ENCODE measurements around the gene PPP1R36. TPM values are rescaled to one million over a fixed set of nuclear protein-coding genes. Genes with fewer than 3 reads are reported as not detected.

PPP1R36 gene
- total RNA-seq, 1 experiment from 2014 or later: 0.50 TPM

- Histone ChIP-seq H2AK5ac (ENCODE audit: insufficient read length, low read length) (no peak overlapping the region), H3K4me1 (ENCODE audit: insufficient read depth, low read length) (no peaks in the 10 kb centered on the region), H4K8ac (replicated peaks; ENCODE audit: insufficient read length, low read depth, low read length) (no peak overlapping the region), H3K23me2 (ENCODE audit: insufficient read length, low read depth, low read length, poor library complexity, severe bottlenecking) (peaks cover 6% of the 10 kb centered on the region), H2BK15ac (ENCODE audit: low read depth, low read length) (no peak overlapping the region), H3T11ph (ENCODE audit: low read length) (no peak overlapping the region), H3K9ac (ENCODE audit: extremely low read depth, insufficient read length, low read length) (no peak overlapping the region), H3K4me2 (ENCODE audit: insufficient read depth, insufficient read length, low read length) (peak overlapping the region; percentile 66), H2BK5ac (ENCODE audit: insufficient read length, low read length) (no peak overlapping the region), H3K4ac (ENCODE audit: low read depth, low read length) (no peak overlapping the region), H2BK12ac (ENCODE audit: insufficient read length, low read depth, low read length) (no peak overlapping the region), H3K56ac (ENCODE audit: insufficient read length, low read depth, low read length) (no peak overlapping the region), H3K27me3 (ENCODE audit: insufficient read depth, low read length) (no peaks in the 10 kb centered on the region), H3K14ac (ENCODE audit: insufficient read depth, low read length) (no peak overlapping the region), H2BK120ac (ENCODE audit: low read depth, low read length, poor library complexity, severe bottlenecking) (no peak overlapping the region), H3K9me3 (ENCODE audit: control insufficient read depth, low read depth, low read length) (no peaks in the 10 kb centered on the region), H3K79me1 (ENCODE audit: insufficient read depth, low read depth, low read length, poor library complexity, severe bottlenecking) (no peaks in the 10 kb centered on the region), H4K5ac (ENCODE audit: insufficient read length, low read depth, low read length) (no peak overlapping the region), H3K79me2 (ENCODE audit: insufficient read depth, low read length) (no peaks in the 10 kb centered on the region), H3K18ac (ENCODE audit: insufficient read length, low read depth, low read length) (no peak overlapping the region), H3K27ac (ENCODE audit: insufficient read length, low read depth, low read length) (no peak overlapping the region), H2AFZ (ENCODE audit: low read length) (no peak overlapping the region), H4K20me1 (ENCODE audit: control insufficient read depth, insufficient read depth, insufficient read length) (no peaks in the 10 kb centered on the region), H4K91ac (ENCODE audit: insufficient read length, low read depth, low read length) (no peak overlapping the region), H3K23ac (ENCODE audit: insufficient read length, low read depth, low read length) (no peak overlapping the region), H2BK20ac (ENCODE audit: low read depth, low read length, poor library complexity, severe bottlenecking) (no peak overlapping the region)
- Mint-ChIP-seq H3K36me3 (ENCODE audit: insufficient read depth in 1 of 3, low read depth in 3 of 3) (peaks cover 21 to 26% (median 21%) of the 10 kb centered on the region in 3 experiments; a peak in 6 of 7 replicates), H3K27me3 (ENCODE audit: low read depth) (peaks cover 2% of the 10 kb centered on the region), H3K27ac (peak overlapping the region in 1 of 3 experiments; percentile 46; a peak in 1 of 7 replicates), H3K9me3 (peaks cover 24 to 26% of the 10 kb centered on the region in 2 experiments), H3K4me1 (peaks cover 40 to 42% of the 10 kb centered on the region in 2 experiments), H3K4me3 (peak overlapping the region; percentile 12 to 40; a peak in 3 of 5 replicates)
- TF ChIP-seq, protein P1, sequence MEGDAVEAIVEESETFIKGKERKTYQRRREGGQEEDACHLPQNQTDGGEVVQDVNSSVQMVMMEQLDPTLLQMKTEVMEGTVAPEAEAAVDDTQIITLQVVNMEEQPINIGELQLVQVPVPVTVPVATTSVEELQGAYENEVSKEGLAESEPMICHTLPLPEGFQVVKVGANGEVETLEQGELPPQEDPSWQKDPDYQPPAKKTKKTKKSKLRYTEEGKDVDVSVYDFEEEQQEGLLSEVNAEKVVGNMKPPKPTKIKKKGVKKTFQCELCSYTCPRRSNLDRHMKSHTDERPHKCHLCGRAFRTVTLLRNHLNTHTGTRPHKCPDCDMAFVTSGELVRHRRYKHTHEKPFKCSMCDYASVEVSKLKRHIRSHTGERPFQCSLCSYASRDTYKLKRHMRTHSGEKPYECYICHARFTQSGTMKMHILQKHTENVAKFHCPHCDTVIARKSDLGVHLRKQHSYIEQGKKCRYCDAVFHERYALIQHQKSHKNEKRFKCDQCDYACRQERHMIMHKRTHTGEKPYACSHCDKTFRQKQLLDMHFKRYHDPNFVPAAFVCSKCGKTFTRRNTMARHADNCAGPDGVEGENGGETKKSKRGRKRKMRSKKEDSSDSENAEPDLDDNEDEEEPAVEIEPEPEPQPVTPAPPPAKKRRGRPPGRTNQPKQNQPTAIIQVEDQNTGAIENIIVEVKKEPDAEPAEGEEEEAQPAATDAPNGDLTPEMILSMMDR (conservative IDR thresholded peaks at IDR 0.05): no peak
- WGBS (ENCODE audit: extremely low coverage, insufficient read length, low lambda C conversion rate): no CpG with 5 or more reads among the region's 4 CpGs
- DNase-seq: no peak
These were observed 6.9 kb upstream of the PPP1R36 start for GRCh38 chr14:64542836-64543201.

Data from H9 (cell line).